C4-2B (cell line): ENCODE measurements around the gene DNAJC17.

Source experiments
- H3K27ac ChIP-seq: fragments of 450-650 bp; 2 replicates; pipeline ENCODE4 v1.5.1; 2017
- ZFX ChIP-seq: fragments of 450-650 bp; IDR thresholded peaks from 2 replicates; pipeline ENCODE4 v1.6.1; 2017
- TF ChIP-seq, protein P1 (sequence below): fragments of 450-650 bp; conservative IDR thresholded peaks from 2 replicates; pipeline ENCODE4 v1.5.1; 2017; ENCODE audit warnings: mild to moderate bottlenecking

DNAJC17 gene

DNA sequence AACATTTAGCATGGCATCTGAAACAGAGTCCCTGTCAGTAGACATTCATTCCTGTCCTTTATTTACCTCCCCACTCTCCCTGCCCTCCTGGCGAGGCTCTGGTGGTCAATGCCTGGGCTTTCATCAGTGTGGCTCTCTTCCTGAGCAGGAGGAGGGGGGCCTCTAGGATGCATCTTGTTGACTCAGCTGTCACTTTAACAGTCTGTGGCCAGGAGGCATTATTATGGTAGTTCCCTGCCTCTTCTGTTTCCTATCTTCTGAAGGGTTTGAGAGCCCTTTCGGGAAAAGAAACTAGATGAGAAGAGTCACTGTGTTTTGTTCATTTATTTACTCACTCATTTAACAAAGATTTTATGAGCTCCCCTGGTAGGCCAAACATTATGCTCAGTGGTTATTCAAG lies 23.6 kb upstream of the DNAJC17 start:
- no peak overlapping the region for H3K27ac ChIP-seq
- no peak for TF ChIP-seq ZFX
- TF ChIP-seq, protein P1, sequence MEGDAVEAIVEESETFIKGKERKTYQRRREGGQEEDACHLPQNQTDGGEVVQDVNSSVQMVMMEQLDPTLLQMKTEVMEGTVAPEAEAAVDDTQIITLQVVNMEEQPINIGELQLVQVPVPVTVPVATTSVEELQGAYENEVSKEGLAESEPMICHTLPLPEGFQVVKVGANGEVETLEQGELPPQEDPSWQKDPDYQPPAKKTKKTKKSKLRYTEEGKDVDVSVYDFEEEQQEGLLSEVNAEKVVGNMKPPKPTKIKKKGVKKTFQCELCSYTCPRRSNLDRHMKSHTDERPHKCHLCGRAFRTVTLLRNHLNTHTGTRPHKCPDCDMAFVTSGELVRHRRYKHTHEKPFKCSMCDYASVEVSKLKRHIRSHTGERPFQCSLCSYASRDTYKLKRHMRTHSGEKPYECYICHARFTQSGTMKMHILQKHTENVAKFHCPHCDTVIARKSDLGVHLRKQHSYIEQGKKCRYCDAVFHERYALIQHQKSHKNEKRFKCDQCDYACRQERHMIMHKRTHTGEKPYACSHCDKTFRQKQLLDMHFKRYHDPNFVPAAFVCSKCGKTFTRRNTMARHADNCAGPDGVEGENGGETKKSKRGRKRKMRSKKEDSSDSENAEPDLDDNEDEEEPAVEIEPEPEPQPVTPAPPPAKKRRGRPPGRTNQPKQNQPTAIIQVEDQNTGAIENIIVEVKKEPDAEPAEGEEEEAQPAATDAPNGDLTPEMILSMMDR = no peak

DNA sequence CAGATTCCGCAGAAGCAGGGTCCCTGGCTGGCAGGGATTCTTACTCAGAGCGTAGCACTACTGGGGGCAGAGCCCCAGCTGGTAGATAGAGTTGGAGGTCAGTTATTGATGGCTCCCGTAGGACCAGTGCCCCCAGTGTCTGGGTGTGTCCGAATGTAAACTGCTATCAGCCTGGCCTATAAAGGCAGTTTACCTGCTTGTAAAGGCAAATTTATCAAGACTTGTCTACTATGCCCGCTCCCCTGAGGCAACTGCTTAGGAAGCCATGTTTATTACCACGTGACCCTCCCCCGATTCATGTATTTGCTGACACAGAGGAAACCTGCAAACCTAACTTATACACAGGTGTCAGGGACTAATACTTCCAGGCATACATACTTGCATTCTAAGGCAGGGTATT lies 21.8 kb upstream of the DNAJC17 start:
- TF ChIP-seq, protein P1 = no peak
- no peak for TF ChIP-seq ZFX
- no peak overlapping the region for H3K27ac ChIP-seq

DNA sequence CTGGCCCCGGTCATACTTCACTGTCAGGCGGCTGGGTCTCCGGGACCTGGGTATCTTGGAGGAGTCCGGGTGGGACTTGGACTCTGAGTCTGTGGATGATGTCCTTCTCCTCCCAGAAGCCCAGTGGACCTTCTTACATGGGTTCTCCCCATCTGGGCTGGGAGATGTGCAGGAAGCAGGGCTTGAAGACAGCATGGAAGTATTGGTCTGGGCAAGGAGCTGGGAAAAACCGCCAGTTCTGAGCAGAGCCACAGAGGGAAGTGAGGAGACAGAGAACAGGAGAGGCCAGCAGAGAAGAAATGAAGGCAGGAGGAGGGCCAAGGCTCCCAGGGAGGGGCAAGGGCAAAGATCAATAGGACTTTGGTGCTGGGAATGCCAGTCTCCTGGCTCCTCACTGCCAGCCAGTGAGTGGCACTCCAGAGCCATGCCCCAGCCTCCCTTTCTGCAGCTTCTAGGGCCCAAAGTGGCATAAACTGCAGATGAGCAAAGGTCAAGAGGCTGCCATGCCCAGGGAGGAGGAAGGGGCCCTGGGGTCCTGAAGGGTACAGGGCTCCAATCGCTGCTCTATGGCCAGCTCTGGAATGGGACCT lies 21.3 kb upstream of the DNAJC17 start, which contains the start of gene PPP1R14D:
Gene PPP1R14D, minus strand, starts transcription at position 262 of the 590 bp plus-strand sequence. Its CDS starts 67 bp downstream, at position 195.
- TF ChIP-seq ZFX = no peak
- TF ChIP-seq, protein P1 = no peak
- H3K27ac ChIP-seq = no peak within 1 kb of the TSS

DNA sequence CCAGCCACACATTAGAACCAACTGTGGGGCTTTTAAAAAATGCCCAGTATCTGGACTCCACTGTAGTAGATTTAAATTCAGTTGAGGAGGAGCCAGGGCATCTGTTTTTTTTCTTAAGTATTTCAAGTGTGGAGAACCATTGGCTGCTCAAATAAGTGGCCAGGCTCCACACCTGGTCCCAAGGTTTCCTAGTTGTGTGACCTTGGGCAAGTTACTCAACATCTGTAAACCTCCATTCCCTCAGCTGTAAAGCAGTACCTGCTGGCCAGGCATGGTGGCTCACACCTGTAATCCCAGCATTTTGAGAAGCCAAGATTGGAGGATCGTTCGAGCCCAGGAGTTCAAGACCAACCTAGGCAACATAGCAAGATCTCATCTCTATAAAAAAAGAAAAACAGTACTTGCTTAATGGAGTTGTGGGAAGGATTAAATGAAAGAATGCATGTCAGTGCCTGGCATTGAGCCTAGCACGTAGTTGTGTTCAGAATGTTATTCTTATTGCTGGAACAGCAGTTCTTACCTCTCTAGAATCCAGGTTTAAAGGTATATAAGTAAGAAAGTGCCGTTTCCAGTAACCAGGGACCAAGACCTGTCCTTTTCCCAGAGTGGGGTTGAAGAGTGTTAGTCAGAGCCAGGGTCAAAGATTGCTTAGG lies 19.3 kb upstream of the DNAJC17 start:
- TF ChIP-seq, protein P1 = no peak
- TF ChIP-seq ZFX = no peak

DNA sequence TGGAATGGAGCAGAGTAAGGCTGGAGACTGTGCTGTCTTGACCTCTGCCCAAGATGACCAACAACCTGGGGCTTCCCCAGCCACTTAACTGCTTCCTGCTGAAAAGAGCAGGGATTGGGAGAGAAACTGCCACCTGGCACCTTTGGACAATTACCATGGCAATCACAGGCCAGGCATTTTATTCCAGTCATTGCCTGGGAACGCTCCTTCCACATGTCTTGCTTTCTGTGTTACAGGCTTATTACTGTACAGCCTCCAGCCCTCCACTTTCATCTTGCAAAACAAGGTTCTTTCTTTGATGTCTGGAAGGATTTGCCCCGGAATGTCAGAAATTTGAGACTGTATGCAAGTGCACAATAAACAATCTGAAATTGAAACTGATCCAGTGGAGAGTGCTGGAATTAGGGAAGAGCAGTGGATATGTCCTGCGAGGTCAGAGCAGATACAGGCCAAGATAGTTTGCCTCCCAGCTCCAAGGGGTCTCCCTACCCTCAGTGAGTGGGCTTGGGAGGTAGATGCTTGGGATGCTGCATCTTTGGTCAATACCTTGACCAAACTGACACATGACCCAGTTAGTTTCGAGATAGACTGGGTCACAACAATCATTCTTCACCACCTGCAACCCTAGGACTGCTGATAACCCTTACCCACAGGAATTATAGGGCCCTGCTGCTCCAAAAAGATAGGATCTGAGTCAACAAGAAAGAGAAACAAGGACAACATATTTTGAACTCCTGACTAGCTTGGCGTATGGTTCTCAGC lies 18.6 kb upstream of the DNAJC17 start:
- no peak overlapping the region for H3K27ac ChIP-seq
- TF ChIP-seq, protein P1 = no peak
- no peak for TF ChIP-seq ZFX

More for the DNA sequence above, 19.3 kb upstream of the DNAJC17 start:
- H3K27ac ChIP-seq = no peak overlapping the region

DNA sequence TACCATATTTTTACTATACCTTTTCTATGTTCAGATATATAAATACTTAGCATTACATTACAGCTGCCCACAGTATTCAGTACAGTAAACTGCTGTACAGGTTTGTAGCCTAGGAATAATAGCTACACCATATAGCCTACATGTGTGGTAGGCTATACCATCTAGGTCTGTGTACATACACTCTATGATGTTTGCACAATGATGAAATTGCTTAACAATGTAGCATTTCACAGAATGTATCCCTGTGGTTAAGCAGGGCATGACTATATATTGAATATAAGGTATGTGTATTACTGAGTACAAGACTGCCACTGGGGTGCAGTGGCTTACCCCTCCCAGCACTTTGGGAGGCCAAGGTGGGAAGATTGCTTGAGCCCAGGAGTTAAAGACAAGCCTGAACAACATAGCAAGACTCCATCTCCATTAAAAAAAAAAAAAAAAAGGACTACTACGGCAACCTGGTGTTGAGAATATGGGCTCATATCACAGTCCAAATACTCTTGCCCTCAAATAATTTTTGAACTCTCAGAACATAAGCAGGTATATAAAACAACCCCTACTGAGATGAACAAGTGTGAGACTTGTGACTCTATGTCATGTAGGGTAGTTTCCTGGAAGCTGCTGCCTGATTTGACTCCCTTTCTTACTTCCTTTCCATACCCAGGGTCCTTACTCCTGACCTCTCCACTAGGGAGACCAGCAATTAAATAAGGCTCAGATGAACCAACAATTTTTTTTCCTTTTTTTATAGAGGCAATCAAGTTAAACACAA lies 16.5 kb upstream of the DNAJC17 start:
- TF ChIP-seq ZFX = no peak
- TF ChIP-seq, protein P1 = no peak
- H3K27ac ChIP-seq = no peak overlapping the region
